H1 (cell line): ENCODE results near the gene SMARCE1. TPM values are rescaled to one million over a fixed set of nuclear protein-coding genes. Genes with fewer than 3 reads are reported as not detected.

Experiments
- CTCF ChIA-PET: fragments of 300-600 bp; sonication (Branson Sonifier 250); formaldehyde crosslinking; loops from one replicate; lab custom pipeline; 2021; ENCODE audit not compliant: partially characterized antibody; lab: Charles Lee
- POLR2A ChIA-PET: fragments of 300-600 bp; sonication (Branson Sonifier 250); formaldehyde crosslinking; loops from one replicate; lab custom pipeline; 2021; ENCODE audit warnings: inconsistent platforms; ENCODE audit not compliant: partially characterized antibody; lab: Charles Lee
- DNase-seq, 2 experiments: peaks; one replicate each; pipeline versions ENCODE4 v3.0.0 to v3.0.0-alpha.2; 2010 to 2022; ENCODE audit warnings: low spot score in 2 of 2, low read depth in 1 of 2, mixed read lengths in 1 of 2
- FAIRE-seq: peaks from 2 replicates; lab custom pipeline; 2011; peaks lifted over from hg19 to GRCh38; lab: Jason Lieb, UNC
- H2AFZ ChIP-seq: 2 replicates; pipeline ENCODE4 v1.8.1; 2012; ENCODE audit warnings: low read length, inconsistent platforms
- H2AK5ac ChIP-seq: 2 replicates; pipeline ENCODE4 v1.6.1; 2013; ENCODE audit warnings: low read depth, low read length
- H2BK120ac ChIP-seq: replicated peaks from 2 replicates; pipeline ENCODE3; 2013; ENCODE audit warnings: low read depth, low read length, inconsistent platforms
- H2BK12ac ChIP-seq: 2 replicates; pipeline ENCODE4 v1.6.1; 2013; ENCODE audit warnings: low read depth, low read length
- H2BK15ac ChIP-seq: 2 replicates; pipeline ENCODE4 v1.6.1; 2013; ENCODE audit warnings: low read length
- H2BK20ac ChIP-seq: 2 replicates; pipeline ENCODE4 v1.6.1; 2013; ENCODE audit warnings: low read length
- H2BK5ac ChIP-seq: 2 replicates; pipeline ENCODE4 v1.6.1; 2013; ENCODE audit warnings: low read depth, low read length
- H3K14ac ChIP-seq: 2 replicates; pipeline ENCODE4 v1.6.1; 2013; ENCODE audit warnings: inconsistent platforms; ENCODE audit not compliant: insufficient read length
- H3K18ac ChIP-seq: 2 replicates; pipeline ENCODE4 v1.6.1; 2013; ENCODE audit warnings: low read length; ENCODE audit errors: extremely low read depth
- H3K23ac ChIP-seq: 2 replicates; pipeline ENCODE4 v1.6.1; 2013; ENCODE audit warnings: inconsistent platforms; ENCODE audit not compliant: insufficient read length
- H3K23me2 ChIP-seq: 2 replicates; pipeline ENCODE4 v1.6.1; 2013; ENCODE audit warnings: low read depth, low read length
- H3K27ac ChIP-seq: 2 replicates; pipeline ENCODE4 v1.6.1; 2011; ENCODE audit warnings: low read depth, low read length, inconsistent platforms
- H3K27me3 ChIP-seq, 4 experiments: replicated peaks in 1 of 4; 1 replicate in 1 of 4; 2 replicates in 3 of 4; pipeline versions ENCODE4 v1.6.1 to v1.8.1; 2011 to 2013; ENCODE audit warnings: low read length in 3 of 4, mild to moderate bottlenecking in 3 of 4, inconsistent platforms in 2 of 4, mixed read lengths in 2 of 4, moderate library complexity in 1 of 4; ENCODE audit not compliant: control insufficient read depth in 3 of 4, insufficient read depth in 3 of 4; ENCODE audit errors: extremely low read depth in 1 of 4
- H3K36me3 ChIP-seq, 4 experiments: 2 replicates each; pipeline versions ENCODE4 v1.6.1 to v1.8.1; 2011 to 2013; ENCODE audit warnings: mild to moderate bottlenecking in 4 of 4, low read length in 3 of 4, moderate library complexity in 2 of 4, control low read depth in 1 of 4, inconsistent platforms in 1 of 4; ENCODE audit not compliant: insufficient read depth in 4 of 4, control insufficient read depth in 2 of 4
- H3K4ac ChIP-seq: replicated peaks from 2 replicates; pipeline ENCODE3; 2013; ENCODE audit warnings: low read length, low read depth, mixed read lengths, inconsistent platforms; ENCODE audit not compliant: insufficient read length
- H3K4me1 ChIP-seq, 4 experiments: replicated peaks in 1 of 4; 1 replicate in 1 of 4; 2 replicates in 3 of 4; pipeline versions ENCODE4 v1.6.1 to v1.8.1; 2011 to 2013; ENCODE audit warnings: low read length in 3 of 4, inconsistent platforms in 2 of 4, mixed read lengths in 1 of 4; ENCODE audit not compliant: insufficient read depth in 4 of 4, control insufficient read depth in 3 of 4
- H3K4me2 ChIP-seq, 2 experiments: 2 replicates each; pipeline versions ENCODE4 v1.6.1 to v1.8.1; 2011 to 2013; ENCODE audit warnings: low read depth in 2 of 2, low read length in 2 of 2, control low read depth in 1 of 2, inconsistent platforms in 1 of 2, mild to moderate bottlenecking in 1 of 2; ENCODE audit not compliant: insufficient read depth in 1 of 2
- H3K4me3 ChIP-seq, 4 experiments: fragments of 200-600, 300-600 bp in 1 of 4; sonication (generic), shearing (Covaris generic), sonication (Bioruptor Twin) in 1 of 4; 2 replicates each; pipeline versions ENCODE4 v1.5.1 to v1.8.1; 2011 to 2016; ENCODE audit warnings: low read length in 4 of 4, low read depth in 3 of 4, control low read depth in 2 of 4, inconsistent platforms in 2 of 4, mild to moderate bottlenecking in 2 of 4, mixed read lengths in 1 of 4, moderate library complexity in 1 of 4; ENCODE audit not compliant: insufficient read depth in 2 of 4; ENCODE audit errors: extremely low read depth in 1 of 4
- H3K56ac ChIP-seq: replicated peaks from 2 replicates; pipeline ENCODE3; 2013; ENCODE audit warnings: low read depth, mild to moderate bottlenecking, mixed read lengths, low read length, inconsistent platforms; ENCODE audit not compliant: insufficient read length
- H3K79me1 ChIP-seq: 2 replicates; pipeline ENCODE4 v1.6.1; 2013; ENCODE audit warnings: low read depth, low read length, control low read depth
- H3K79me2 ChIP-seq, 2 experiments: 2 replicates each; pipeline versions ENCODE4 v1.6.1 to v1.8.1; 2012 to 2013; ENCODE audit warnings: low read length in 2 of 2, mild to moderate bottlenecking in 2 of 2, inconsistent platforms in 1 of 2; ENCODE audit not compliant: insufficient read depth in 2 of 2, control insufficient read depth in 1 of 2
- H3K9ac ChIP-seq, 4 experiments: replicated peaks in 1 of 4; 1 replicate in 1 of 4; 2 replicates in 3 of 4; pipeline versions ENCODE4 v1.6.1 to v1.8.1; 2011 to 2013; ENCODE audit warnings: low read depth in 3 of 4, low read length in 3 of 4, control low read depth in 2 of 4, mild to moderate bottlenecking in 2 of 4, moderate library complexity in 2 of 4, inconsistent platforms in 1 of 4; ENCODE audit errors: extremely low read depth in 1 of 4
- H3K9me3 ChIP-seq, 2 experiments: 2 replicates each; pipeline versions ENCODE4 v1.6.1 to v1.8.1; 2012 to 2013; ENCODE audit warnings: mild to moderate bottlenecking in 2 of 2, moderate library complexity in 2 of 2, control low read depth in 1 of 2, inconsistent platforms in 1 of 2, low read depth in 1 of 2, low read length in 1 of 2, mixed read lengths in 1 of 2; ENCODE audit not compliant: insufficient read depth in 2 of 2
- H4K20me1 ChIP-seq, 2 experiments: replicated peaks in 1 of 2; 2 replicates each; pipeline versions ENCODE3 to v1.8.1; 2011 to 2013; ENCODE audit warnings: inconsistent platforms in 2 of 2, low read length in 2 of 2, mild to moderate bottlenecking in 1 of 2; ENCODE audit not compliant: insufficient read depth in 2 of 2, control insufficient read depth in 1 of 2
- H4K5ac ChIP-seq: 2 replicates; pipeline ENCODE4 v1.6.1; 2013; ENCODE audit warnings: low read length, low read depth, mixed read lengths, inconsistent platforms; ENCODE audit not compliant: insufficient read length
- H4K8ac ChIP-seq: 2 replicates; pipeline ENCODE4 v1.8.0; 2013; ENCODE audit warnings: mild to moderate bottlenecking, moderate library complexity, low read length, inconsistent platforms; ENCODE audit not compliant: insufficient read depth; ENCODE audit errors: extremely low read depth
- H4K91ac ChIP-seq: replicated peaks from 2 replicates; pipeline ENCODE3; 2013; ENCODE audit warnings: low read length, mixed read lengths, inconsistent platforms; ENCODE audit not compliant: insufficient read length
- ASH2L ChIP-seq: fragments of 200-600, 300-600 bp; sonication (generic); IDR thresholded peaks from one replicate; pipeline ENCODE4 v1.7.1; 2017; ENCODE audit warnings: low read length
- ATF2 ChIP-seq: IDR thresholded peaks from 2 replicates; pipeline ENCODE4 v1.6.1; 2012; ENCODE audit warnings: low read length, inconsistent platforms
- BCL11A ChIP-seq, 2 experiments: IDR thresholded peaks; one replicate each; pipeline ENCODE4 v1.6.1; 2011; ENCODE audit warnings: low read depth in 2 of 2, low read length in 2 of 2, mild to moderate bottlenecking in 2 of 2
- CBX8 ChIP-seq: fragments of 300-800, 300-1000 bp; sonication (generic); IDR thresholded peaks from 2 replicates; pipeline ENCODE4 v1.7.1; 2016; ENCODE audit warnings: low read depth, low read length, borderline replicate concordance
- EP300 ChIP-seq, 2 experiments: IDR thresholded peaks; 1 replicate in 1 of 2; 2 replicates in 1 of 2; pipeline ENCODE4 v1.6.1; 2011 to 2012; ENCODE audit warnings: low read depth in 2 of 2, low read length in 2 of 2, mild to moderate bottlenecking in 2 of 2, borderline replicate concordance in 1 of 2, inconsistent platforms in 1 of 2, moderate library complexity in 1 of 2
- FOSL1 ChIP-seq: IDR thresholded peaks from 2 replicates; pipeline ENCODE4 v1.6.1; 2011; ENCODE audit warnings: mild to moderate bottlenecking, low read depth, low read length, moderate library complexity; ENCODE audit not compliant: insufficient read depth
- JUN ChIP-seq: IDR thresholded peaks from 2 replicates; pipeline ENCODE4 v1.6.1; 2011; ENCODE audit warnings: low read depth, mild to moderate bottlenecking, improper control_type of control experiment, low read length
- TAF1 ChIP-seq: IDR thresholded peaks from 2 replicates; pipeline ENCODE4 v1.6.1; 2011; ENCODE audit warnings: mild to moderate bottlenecking, low read depth, low read length
- WGBS, 2 experiments: shearing (Covaris generic) in 1 of 2; methylation state at CpG; one replicate each; pipeline versions ENCODE4 v1.1.6 to v1.1.7; 2013 to 2015; ENCODE audit warnings: low lambda C conversion rate in 2 of 2, mixed read lengths in 2 of 2, inconsistent platforms in 1 of 2, low coverage in 1 of 2, missing lambda C conversion rate in 1 of 2; ENCODE audit not compliant: insufficient replicate concordance in 2 of 2, insufficient coverage in 1 of 2, insufficient read length in 1 of 2; ENCODE audit errors: extremely low coverage in 1 of 2, missing lambda C conversion rate in 1 of 2; 5-methylcytosine and 5-hydroxymethylcytosine counted together
- polyA plus RNA-seq, 7 experiments: library from polyadenylated mRNA; depleted of rRNA in 3 of 7; stranded (reverse) in 5 of 7; unstranded in 2 of 7; fragments of >200 nt in 5 of 7; fragments of 200-250 nt in 2 of 7; gene quantifications; 1 replicate in 5 of 7; 2 replicates in 1 of 7; 4 replicates in 1 of 7; pipeline versions ENCODE4 v1.2.1 to v1.2.3, GENCODE V29; 2011 to 2013; ENCODE audit warnings: missing spikeins in 2 of 7, mixed read lengths in 2 of 7
- total RNA-seq: library from RNA; stranded (reverse); fragmentation: NEBNext Ultra II Directional; extraction: Animal tissue kit (Norgen Biotek cat#: 25700); gene quantifications from 2 replicates; pipeline ENCODE4 v1.2.1, GENCODE V29; 2021
- TF ChIP-seq, protein P1 (sequence below): IDR thresholded peaks from 2 replicates; pipeline ENCODE4 v1.6.1; 2011; ENCODE audit warnings: low read length, improper control_type of control experiment

SMARCE1 gene
- total and polyA plus RNA-seq, 2 of the 8 experiments (the other 6 are each of a cell fraction or from before 2014, with no cell fraction given), result 30.7 to 131 TPM

DNA sequence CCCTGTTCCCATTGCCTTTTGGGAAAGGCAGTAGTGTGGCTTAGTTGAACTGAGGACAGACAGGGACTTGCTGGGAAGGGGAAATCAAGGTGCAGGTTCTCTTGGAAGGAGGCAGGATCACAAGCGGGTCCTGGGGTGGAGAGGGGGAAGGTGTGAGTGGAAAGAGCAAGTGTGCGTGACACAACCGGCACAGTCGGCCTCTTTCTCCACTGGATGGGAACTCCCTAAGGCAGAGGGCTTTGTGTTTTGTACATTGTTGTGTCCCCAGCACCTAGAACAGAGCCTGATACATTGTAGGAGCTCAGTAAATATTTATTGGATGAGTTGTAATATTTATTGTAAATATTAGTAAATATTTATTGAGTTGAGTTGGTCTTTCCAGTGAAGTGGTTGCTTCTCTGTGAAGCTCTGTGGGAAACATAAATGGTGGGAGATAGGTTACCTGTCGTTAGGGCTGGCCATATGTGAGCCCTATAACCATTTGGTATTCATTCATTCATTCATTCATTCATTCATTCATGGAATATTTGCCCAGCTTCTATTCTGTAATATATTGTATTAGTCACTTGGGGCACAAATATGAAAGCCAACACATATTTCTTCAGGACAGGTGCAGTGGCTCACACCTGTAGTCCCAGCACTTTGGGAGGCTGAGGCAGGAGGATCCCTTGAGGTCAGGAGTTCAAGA lies 34.0 kb downstream of the SMARCE1 start:
- Histone ChIP-seq H4K8ac (peak overlapping the region; percentile 43; the same call in 1 of the 2 replicates), H3K27me3 (no peaks in the 10 kb centered on the region), H3K9ac (no peak overlapping the region), H3K9me3 (no peaks in the 10 kb centered on the region), H3K79me1 (no peaks in the 10 kb centered on the region), H4K20me1 (no peaks in the 10 kb centered on the region), H2BK12ac (no peak overlapping the region), H3K56ac (no peak overlapping the region), H3K79me2 (no peaks in the 10 kb centered on the region), H3K4ac (no peak overlapping the region), H3K18ac (no peak overlapping the region), H4K5ac (no peak overlapping the region), H3K27ac (no peak overlapping the region), H3K36me3 (no peaks in the 10 kb centered on the region), H4K91ac (no peak overlapping the region), H2AFZ (no peak overlapping the region), H2BK20ac (no peak overlapping the region), H2BK5ac (no peak overlapping the region), H3K4me3 (no peak overlapping the region), H3K14ac (no peak overlapping the region), H3K23me2 (no peaks in the 10 kb centered on the region; the same call in 1 of the 2 replicates), H2BK120ac (no peak overlapping the region), H2BK15ac (peak overlapping the region; percentile 8; the same call in 1 of the 2 replicates), H3K23ac (no peak overlapping the region), H3K4me1 (no peaks in the 10 kb centered on the region), H2AK5ac (no peak overlapping the region), H3K4me2 (no peak overlapping the region)
- DNase-seq (no peak), FAIRE-seq (no peak)
- ChIA-PET CTCF (interaction anchor here (1.0 to 3.5 kb wide), 6 partner anchors 9 to 1035 kb away, joined by 3 to 17 read pairs (median 4); no protein-coding TSS in a partner anchor), POLR2A (no interaction called here)
- 93% methylated on average over 5 of the region's 5 CpGs; no CpG with 5 or more reads in 1 of the 2 experiments for WGBS, 2 experiments
- TF ChIP-seq EP300 (IDR thresholded peaks at IDR 0.05; ENCODE audit: borderline replicate concordance in 1 of 2, low read depth in 2 of 2, low read length in 2 of 2) (no peak), JUN (no peak), BCL11A (IDR thresholded peaks at IDR 0.05; ENCODE audit: low read depth in 2 of 2, low read length in 2 of 2) (no peak), FOSL1 (no peak), TAF1 (no peak), ATF2 (no peak), CBX8 (no peak), ASH2L (no peak)
- TF ChIP-seq, protein P1, sequence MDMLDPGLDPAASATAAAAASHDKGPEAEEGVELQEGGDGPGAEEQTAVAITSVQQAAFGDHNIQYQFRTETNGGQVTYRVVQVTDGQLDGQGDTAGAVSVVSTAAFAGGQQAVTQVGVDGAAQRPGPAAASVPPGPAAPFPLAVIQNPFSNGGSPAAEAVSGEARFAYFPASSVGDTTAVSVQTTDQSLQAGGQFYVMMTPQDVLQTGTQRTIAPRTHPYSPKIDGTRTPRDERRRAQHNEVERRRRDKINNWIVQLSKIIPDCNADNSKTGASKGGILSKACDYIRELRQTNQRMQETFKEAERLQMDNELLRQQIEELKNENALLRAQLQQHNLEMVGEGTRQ, result no peak
